Activated CD4-positive, alpha-beta T cell treated with anti-CD3 and anti-CD28 coated beads for 4 hours (primary cell): ENCODE data around the gene HEXA.

Experiments used
- DNase-seq, 2 donors: peaks; one replicate each; pipeline ENCODE4 v3.0.0-alpha.2; 2020

HEXA gene

GRCh38 chr15:72318408-72318942 is 57.3 kb downstream of the HEXA start:
- DNase-seq: no peak

- no peak for DNase-seq
Measured at GRCh38 chr15:72315706-72316370, 60.0 kb downstream of the HEXA start.

- no peak for DNase-seq
Measured at GRCh38 chr15:72313881-72314280, 61.9 kb downstream of the HEXA start.

GRCh38 chr15:72313448-72313840 is 62.4 kb downstream of the HEXA start:
- no peak for DNase-seq

GRCh38 chr15:72312605-72313447 is 63.0 kb downstream of the HEXA start:
- DNase-seq: peak; percentile 52 to 63

- DNase-seq: no peak
Measured at GRCh38 chr15:72307026-72307425, 68.8 kb downstream of the HEXA start.

- peak; percentile 18 to 41 for DNase-seq
Measured at GRCh38 chr15:72306211-72306785, 69.5 kb downstream of the HEXA start.

GRCh38 chr15:72304596-72304995 is 71.2 kb downstream of the HEXA start:
- DNase-seq: no peak

- no peak for DNase-seq
Measured at GRCh38 chr15:72302955-72303354, 72.9 kb downstream of the HEXA start.
